ENCODE results near the gene HEG1. TPM values are rescaled to one million over a fixed set of nuclear protein-coding genes. Genes with fewer than 3 reads are reported as not detected.
A peak's percentile ranks its signal among the peaks of the same experiment; 100 is the strongest.

The HEG1 gene
- total RNA-seq, 1 experiment from 2014 or later, result 23.3 TPM

DNA sequence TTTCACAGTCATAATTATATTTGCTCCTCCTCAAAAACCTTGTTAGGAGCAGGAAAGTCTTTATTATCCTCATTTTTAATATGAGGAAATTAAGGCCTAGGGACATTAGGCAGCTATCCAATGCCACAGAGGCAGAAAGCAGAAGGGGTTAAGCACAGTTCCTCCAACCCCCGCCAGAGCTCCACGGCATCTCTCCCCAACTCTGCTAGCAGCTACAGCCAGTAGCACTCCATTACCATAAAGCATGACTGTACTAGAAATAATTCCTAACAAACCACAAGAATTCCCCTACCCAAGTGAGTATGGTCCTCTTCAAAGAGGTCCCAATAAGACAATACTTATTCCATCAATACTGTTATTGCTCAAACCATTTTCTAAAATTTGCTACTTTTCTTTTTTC is 9.8 kb downstream of the HEG1 start:
- H3K9me3 ChIP-seq (replicated peaks), result no peaks in the 10 kb centered on the region
- DNase-seq, result peak; percentile 73 to 74
- H3K27me3 ChIP-seq, result no peaks in the 10 kb centered on the region
- peaks cover 6% of the 10 kb centered on the region for H3K36me3 ChIP-seq
- H3K4me3 ChIP-seq, result no peak overlapping the region
- peaks cover 13% of the 10 kb centered on the region for H3K4me1 ChIP-seq
- H3K27ac ChIP-seq, result no peak overlapping the region

GRCh38 chr3:125045194-125045593 is 10.6 kb downstream of the HEG1 start:
- Histone ChIP-seq H3K27ac (no peak overlapping the region), H3K9me3 (replicated peaks) (no peaks in the 10 kb centered on the region), H3K27me3 (no peaks in the 10 kb centered on the region), H3K4me3 (no peak overlapping the region), H3K36me3 (peaks cover 1% of the 10 kb centered on the region), H3K4me1 (peaks cover 15% of the 10 kb centered on the region)
- DNase-seq, result no peak

DNA sequence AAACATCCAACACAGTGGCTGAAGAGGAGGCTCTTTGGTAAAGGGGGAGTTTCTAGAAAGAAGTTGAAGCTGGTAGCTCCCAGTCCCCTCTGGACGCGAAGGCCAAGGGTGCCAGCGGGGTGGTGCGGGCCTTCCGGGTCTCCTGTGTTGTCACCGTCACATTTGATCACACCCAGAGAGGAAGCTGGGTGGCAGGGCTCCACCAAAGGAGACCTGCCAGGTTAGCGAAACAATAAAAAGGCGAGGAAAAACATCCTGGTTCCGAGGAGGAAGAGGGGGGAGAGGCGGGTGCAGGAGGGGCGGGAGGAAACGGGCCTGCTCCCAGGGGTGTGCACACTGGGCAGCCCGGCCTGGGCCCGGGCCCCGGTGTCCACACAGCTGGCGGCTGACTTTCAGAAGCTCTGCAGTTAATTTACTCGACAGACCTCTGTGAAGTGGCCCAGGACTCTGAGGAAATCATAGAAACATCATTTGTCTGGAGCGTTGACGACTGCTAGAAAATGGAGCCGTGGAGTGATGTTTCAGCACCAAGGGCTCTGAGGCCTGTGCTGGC is 12.1 kb downstream of the HEG1 start:
- Histone ChIP-seq H3K27ac (no peak overlapping the region), H3K4me1 (peaks cover 30% of the 10 kb centered on the region), H3K9me3 (replicated peaks) (no peaks in the 10 kb centered on the region)

DNA sequence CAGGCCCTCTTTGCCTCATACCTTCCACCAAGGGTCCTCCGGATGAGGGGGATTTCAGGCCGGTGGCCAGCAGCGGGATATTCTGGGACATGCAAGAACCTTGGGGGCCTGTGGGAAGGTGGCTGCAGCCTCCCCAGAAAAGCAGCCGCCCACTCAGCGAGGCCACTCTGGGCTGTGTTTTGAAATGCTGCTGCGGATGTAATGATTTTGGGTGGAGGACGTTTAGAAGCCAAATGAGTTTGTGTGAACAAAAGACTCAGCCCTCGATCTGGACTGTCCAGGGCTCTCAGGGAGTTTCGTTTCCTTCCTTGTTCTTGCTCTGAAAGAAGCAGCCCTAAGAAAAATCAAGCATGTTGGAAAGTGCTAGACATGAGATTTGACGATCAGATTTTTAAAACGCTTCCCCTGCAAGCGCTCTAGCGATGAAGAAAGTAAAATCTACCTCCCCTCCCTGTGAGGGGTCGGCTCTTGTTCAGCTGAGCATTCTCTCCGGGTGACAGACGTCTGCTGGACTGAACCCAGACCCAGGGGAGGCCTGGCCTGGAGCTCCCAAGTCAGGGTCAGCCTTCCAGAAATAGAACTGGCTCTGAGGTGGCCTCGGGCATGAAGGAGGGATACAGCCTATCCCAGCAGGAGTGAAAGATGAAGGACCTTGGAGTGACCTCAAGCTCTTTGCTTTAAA is 12.9 kb downstream of the HEG1 start:
- Histone ChIP-seq H3K4me1 (peaks cover 38% of the 10 kb centered on the region), H3K27me3 (no peaks in the 10 kb centered on the region), H3K4me3 (no peak overlapping the region), H3K27ac (no peak overlapping the region), H3K36me3 (no peaks in the 10 kb centered on the region; the same call in 1 of the 2 replicates), H3K9me3 (replicated peaks) (no peaks in the 10 kb centered on the region)
- no peak for DNase-seq

More for the DNA sequence above, 12.1 kb downstream of the HEG1 start:
- H3K4me3 ChIP-seq, result no peak overlapping the region
- no peaks in the 10 kb centered on the region; the same call in 1 of the 2 replicates for H3K36me3 ChIP-seq
- no peaks in the 10 kb centered on the region for H3K27me3 ChIP-seq
- no peak for DNase-seq

GRCh38 chr3:125039131-125040100 is 16.4 kb downstream of the HEG1 start:
- Histone ChIP-seq H3K4me1 (peaks cover 28% of the 10 kb centered on the region), H3K4me3 (peak overlapping the region; percentile 16), H3K36me3 (peaks cover 6% of the 10 kb centered on the region), H3K27ac (peak overlapping the region; percentile 82), H3K9me3 (replicated peaks) (peaks cover 13% of the 10 kb centered on the region), H3K27me3 (no peaks in the 10 kb centered on the region)
- peak; percentile 56 to 75 for DNase-seq

DNA sequence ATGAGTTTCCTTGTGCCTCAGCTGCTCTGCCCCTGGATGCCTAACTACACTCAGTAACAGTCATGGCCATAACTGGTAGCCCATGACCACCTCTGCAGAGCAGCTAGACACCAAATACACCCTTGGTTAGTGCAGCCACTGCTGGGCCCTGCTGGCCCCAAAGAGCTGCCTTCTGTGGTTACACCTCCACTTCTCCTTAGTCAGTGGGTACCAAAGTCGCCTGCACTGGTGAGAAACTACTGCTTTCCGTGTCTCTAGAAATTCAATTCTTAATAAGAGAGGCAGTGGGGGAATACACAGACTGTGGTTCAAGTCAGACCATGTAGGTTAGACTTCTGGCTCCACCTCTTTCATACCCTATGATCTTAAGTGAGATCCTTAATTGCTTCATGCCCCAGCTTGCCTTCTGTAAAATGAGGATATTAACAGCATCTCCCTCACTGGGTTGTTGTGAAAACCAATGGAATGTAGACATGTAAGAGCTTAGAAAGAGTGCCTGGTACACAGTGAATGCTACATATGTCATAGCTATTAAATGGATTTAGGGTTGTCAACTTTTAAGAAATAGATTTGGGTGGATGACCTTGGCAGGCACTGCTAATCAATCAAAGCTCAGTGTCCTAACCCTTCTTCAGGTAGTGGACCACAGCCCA is 18.2 kb downstream of the HEG1 start:
- Histone ChIP-seq H3K36me3 (peaks cover 6% of the 10 kb centered on the region), H3K27ac (no peak overlapping the region; the same call in 1 of the 2 replicates), H3K4me1 (peaks cover 36% of the 10 kb centered on the region), H3K4me3 (no peak overlapping the region), H3K9me3 (replicated peaks) (peaks cover 14% of the 10 kb centered on the region), H3K27me3 (no peaks in the 10 kb centered on the region)
- no peak for DNase-seq

DNA sequence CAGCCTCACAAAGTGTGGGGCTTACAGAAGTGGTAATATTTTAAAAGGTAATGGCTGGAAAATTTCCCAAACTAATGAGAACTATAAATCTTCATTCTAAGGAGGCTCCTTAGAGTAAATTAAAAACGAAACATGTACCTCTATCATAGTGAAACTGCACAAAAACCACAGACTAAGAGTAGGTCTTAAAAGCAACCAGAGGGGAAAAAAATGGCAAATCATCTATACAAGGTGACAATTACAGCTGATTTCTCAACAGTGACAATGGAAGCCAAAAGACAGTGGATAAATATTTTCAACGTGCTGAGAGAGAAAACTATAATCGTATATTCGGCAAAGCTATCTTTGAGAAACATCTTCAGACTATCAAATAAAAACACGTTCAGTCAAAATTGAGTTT is 20.6 kb downstream of the HEG1 start:
- DNase-seq, result no peak
- Histone ChIP-seq H3K27me3 (no peaks in the 10 kb centered on the region), H3K9me3 (replicated peaks) (peaks cover 14% of the 10 kb centered on the region), H3K4me1 (peaks cover 42% of the 10 kb centered on the region), H3K36me3 (peaks cover 7% of the 10 kb centered on the region; the same call in 1 of the 2 replicates), H3K4me3 (no peak overlapping the region), H3K27ac (no peak overlapping the region)

- peak overlapping the region; percentile 99 for H3K27ac ChIP-seq
- DNase-seq, result peak in 1 of 2 experiments; percentile 33
- peaks cover 26% of the 10 kb centered on the region for H3K4me1 ChIP-seq
- peaks cover 14% of the 10 kb centered on the region for H3K9me3 ChIP-seq (replicated peaks)
- H3K4me3 ChIP-seq, result peak overlapping the region; percentile 19; the same call in 1 of the 2 replicates
- H3K27me3 ChIP-seq, result no peaks in the 10 kb centered on the region
- H3K36me3 ChIP-seq, result peaks cover 17% of the 10 kb centered on the region
These were observed 22.2 kb downstream of the HEG1 start for GRCh38 chr3:125033616-125034015.

DNA sequence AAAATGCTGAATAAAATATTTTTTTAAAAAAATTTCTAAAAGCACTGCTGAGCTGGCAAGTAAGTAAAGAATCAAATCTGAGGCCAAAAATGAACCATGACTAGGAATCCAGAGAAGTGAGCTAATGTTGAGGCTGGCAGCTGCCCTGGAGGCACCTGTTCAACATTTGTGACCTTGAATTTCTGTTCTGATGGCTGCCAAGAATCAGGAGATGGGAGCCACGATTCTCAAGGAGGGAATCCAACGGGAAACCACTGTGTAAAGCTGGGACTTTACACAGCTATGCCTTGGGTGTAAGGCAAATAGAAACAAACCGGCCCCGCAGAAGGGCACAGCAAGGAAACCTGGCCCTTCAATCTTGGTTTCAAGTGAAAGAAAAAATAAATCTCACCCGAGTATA is 22.7 kb downstream of the HEG1 start:
- Histone ChIP-seq H3K27ac (peak overlapping the region; percentile 99), H3K4me3 (peak overlapping the region; percentile 19; the same call in 1 of the 2 replicates), H3K9me3 (replicated peaks) (peaks cover 14% of the 10 kb centered on the region)

DNA sequence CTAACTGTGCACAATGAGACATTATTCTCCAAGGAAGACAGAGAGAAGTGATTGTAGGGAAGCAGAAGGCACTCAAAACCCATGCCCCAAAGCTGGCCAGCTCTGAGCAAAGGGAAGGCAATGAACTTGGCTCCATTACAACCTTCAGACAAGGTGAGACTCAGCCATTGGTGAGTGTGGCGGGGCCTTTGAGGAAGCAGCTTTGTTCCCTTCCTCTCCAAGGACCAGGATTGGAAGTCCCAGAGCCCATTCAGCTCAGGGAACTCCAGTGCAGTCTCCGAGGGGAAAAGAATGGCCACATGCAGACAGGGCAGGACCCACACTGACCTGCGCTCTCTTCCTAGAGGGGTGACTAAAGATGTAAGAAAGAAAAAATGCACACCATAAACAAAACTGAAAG is 23.1 kb downstream of the HEG1 start:
- peak overlapping the region; percentile 99 for H3K27ac ChIP-seq
- peaks cover 16% of the 10 kb centered on the region for H3K4me1 ChIP-seq
- no peaks in the 10 kb centered on the region for H3K27me3 ChIP-seq
- no peak overlapping the region; the same call in 1 of the 2 replicates for H3K4me3 ChIP-seq
- H3K36me3 ChIP-seq, result peaks cover 24% of the 10 kb centered on the region
- H3K9me3 ChIP-seq (replicated peaks), result peaks cover 14% of the 10 kb centered on the region
- DNase-seq, result peak; percentile 44 to 63

More for the DNA sequence above, 22.7 kb downstream of the HEG1 start:
- H3K36me3 ChIP-seq, result peaks cover 22% of the 10 kb centered on the region
- H3K27me3 ChIP-seq, result no peaks in the 10 kb centered on the region
- DNase-seq, result peak; percentile 80 to 89
- peaks cover 21% of the 10 kb centered on the region for H3K4me1 ChIP-seq

GRCh38 chr3:125032100-125032643 is 23.6 kb downstream of the HEG1 start:
- Histone ChIP-seq H3K27ac (peak overlapping the region; percentile 99), H3K4me1 (peaks cover 15% of the 10 kb centered on the region), H3K27me3 (no peaks in the 10 kb centered on the region), H3K9me3 (replicated peaks) (peaks cover 14% of the 10 kb centered on the region), H3K36me3 (peaks cover 29% of the 10 kb centered on the region), H3K4me3 (no peak overlapping the region)
- DNase-seq, result peak; percentile 74 to 79

DNA sequence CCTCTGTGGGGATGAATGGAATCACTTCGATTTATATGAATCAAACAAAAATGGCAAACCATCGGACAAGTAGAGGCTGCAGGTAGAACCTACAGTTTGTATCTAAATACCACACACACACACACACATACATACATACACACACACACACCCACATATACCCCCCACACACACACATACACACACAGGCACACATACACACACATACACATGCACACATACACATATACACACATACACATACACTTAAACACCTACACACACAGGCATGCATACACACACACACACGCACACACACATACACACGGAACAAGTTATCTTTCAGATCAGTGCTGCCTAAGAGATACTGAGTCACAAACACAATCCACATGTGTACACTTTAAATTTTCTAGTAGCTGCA is 24.3 kb downstream of the HEG1 start:
- H3K4me1 ChIP-seq, result peaks cover 15% of the 10 kb centered on the region

GRCh38 chr3:125028657-125029056 is 27.1 kb downstream of the HEG1 start:
- H3K27me3 ChIP-seq, result no peaks in the 10 kb centered on the region
- H3K9me3 ChIP-seq (replicated peaks), result no peaks in the 10 kb centered on the region
- DNase-seq, result no peak
- H3K4me1 ChIP-seq, result peaks cover 15% of the 10 kb centered on the region
- H3K27ac ChIP-seq, result no peak overlapping the region
- no peak overlapping the region for H3K4me3 ChIP-seq
- peaks cover 47% of the 10 kb centered on the region for H3K36me3 ChIP-seq

More for the DNA sequence above, 24.3 kb downstream of the HEG1 start:
- H3K27me3 ChIP-seq, result no peaks in the 10 kb centered on the region
- H3K4me3 ChIP-seq, result no peak overlapping the region
- DNase-seq, result no peak
- H3K9me3 ChIP-seq (replicated peaks), result peaks cover 14% of the 10 kb centered on the region
- H3K36me3 ChIP-seq, result peaks cover 35% of the 10 kb centered on the region
- no peak overlapping the region for H3K27ac ChIP-seq

GRCh38 chr3:125025642-125026041 is 30.2 kb downstream of the HEG1 start:
- DNase-seq, result no peak
- H3K4me3 ChIP-seq, result no peak overlapping the region

More at GRCh38 chr3:125025642-125026041, 30.2 kb downstream of the HEG1 start:
- no peaks in the 10 kb centered on the region for H3K27me3 ChIP-seq
- no peak overlapping the region for H3K27ac ChIP-seq
- peaks cover 53% of the 10 kb centered on the region for H3K36me3 ChIP-seq
- H3K4me1 ChIP-seq, result no peaks in the 10 kb centered on the region; the same call in 1 of the 2 replicates
- no peaks in the 10 kb centered on the region for H3K9me3 ChIP-seq (replicated peaks)

Data from SJCRH30 (cell line).